ENCODE measurements around the gene SLC4A4. TPM values are rescaled to one million over a fixed set of nuclear protein-coding genes. Genes with fewer than 3 reads are reported as not detected.

Gene SLC4A4
- total RNA-seq, 2 donors from 2014 or later: 48.3 to 89.2 TPM

GRCh38 chr4:71411981-71412380 lies 73.2 kb downstream of the SLC4A4 start:
- no peak for TF ChIP-seq POLR2AphosphoS5 (IDR thresholded peaks at IDR 0.05)
- H3K27me3 ChIP-seq (replicated peaks; ENCODE audit: insufficient read depth): no peaks in the 10 kb centered on the region
- no peak for DNase-seq (ENCODE audit: low spot score)
- intact Hi-C loops (cut with DNase I): no loop called here
- H3K27ac ChIP-seq: no peak overlapping the region
- no peaks in the 10 kb centered on the region for H3K9me3 ChIP-seq
- WGBS: 45% methylated on average over 2 of the region's 2 CpGs
- H3K36me3 ChIP-seq: no peaks in the 10 kb centered on the region
- H3K4me1 ChIP-seq (replicated peaks): no peaks in the 10 kb centered on the region
- H3K4me3 ChIP-seq: no peak overlapping the region

- no peak overlapping the region for H3K4me3 ChIP-seq
- no peak for DNase-seq (ENCODE audit: low spot score)
- H3K36me3 ChIP-seq: no peaks in the 10 kb centered on the region
- no peaks in the 10 kb centered on the region for H3K27me3 ChIP-seq (replicated peaks; ENCODE audit: insufficient read depth)
- WGBS: 95% methylated on average over 2 of the region's 2 CpGs
- H3K27ac ChIP-seq: no peak overlapping the region
- H3K4me1 ChIP-seq (replicated peaks): no peaks in the 10 kb centered on the region
- intact Hi-C loops (cut with DNase I): no loop called here
- TF ChIP-seq CTCF (IDR thresholded peaks at IDR 0.05) (no peak), POLR2A (IDR thresholded peaks at IDR 0.05) (no peak), POLR2AphosphoS5 (IDR thresholded peaks at IDR 0.05) (no peak)
- no peaks in the 10 kb centered on the region for H3K9me3 ChIP-seq
These were observed 76.7 kb downstream of the SLC4A4 start for GRCh38 chr4:71415491-71415890.

GRCh38 chr4:71417150-71417549 lies 78.3 kb downstream of the SLC4A4 start:
- Histone ChIP-seq H3K27ac (no peak overlapping the region), H3K36me3 (no peaks in the 10 kb centered on the region), H3K9me3 (no peaks in the 10 kb centered on the region), H3K27me3 (replicated peaks; ENCODE audit: insufficient read depth) (no peaks in the 10 kb centered on the region), H3K4me3 (no peak overlapping the region), H3K4me1 (replicated peaks) (no peaks in the 10 kb centered on the region)
- intact Hi-C loops (cut with DNase I): no loop called here
- DNase-seq (ENCODE audit: low spot score): no peak
- TF ChIP-seq POLR2AphosphoS5 (IDR thresholded peaks at IDR 0.05): no peak
- no peak for TF ChIP-seq CTCF (IDR thresholded peaks at IDR 0.05)
- no peak for TF ChIP-seq POLR2A (IDR thresholded peaks at IDR 0.05)

GRCh38 chr4:71426381-71427042 lies 87.7 kb downstream of the SLC4A4 start:
- Histone ChIP-seq H3K36me3 (no peaks in the 10 kb centered on the region), H3K4me3 (no peak overlapping the region), H3K27me3 (replicated peaks; ENCODE audit: insufficient read depth) (no peaks in the 10 kb centered on the region), H3K9me3 (no peaks in the 10 kb centered on the region), H3K27ac (no peak overlapping the region), H3K4me1 (replicated peaks) (no peaks in the 10 kb centered on the region)
- DNase-seq (ENCODE audit: low spot score): no peak
- 91% methylated on average over 2 of the region's 2 CpGs for WGBS
- TF ChIP-seq CTCF (IDR thresholded peaks at IDR 0.05) (no peak), POLR2AphosphoS5 (IDR thresholded peaks at IDR 0.05) (no peak), POLR2A (IDR thresholded peaks at IDR 0.05) (no peak)
- intact Hi-C loops (cut with DNase I): no loop called here

GRCh38 chr4:71429106-71429505 lies 90.3 kb downstream of the SLC4A4 start:
- intact Hi-C loops (cut with DNase I): no loop called here

GRCh38 chr4:71429962-71430361 lies 91.1 kb downstream of the SLC4A4 start:
- Histone ChIP-seq H3K36me3 (no peaks in the 10 kb centered on the region), H3K27ac (no peak overlapping the region), H3K4me3 (no peak overlapping the region), H3K4me1 (replicated peaks) (no peaks in the 10 kb centered on the region), H3K9me3 (no peaks in the 10 kb centered on the region), H3K27me3 (replicated peaks; ENCODE audit: insufficient read depth) (no peaks in the 10 kb centered on the region)
- DNase-seq (ENCODE audit: low spot score): no peak
- no peak for TF ChIP-seq CTCF (IDR thresholded peaks at IDR 0.05)
- no peak for TF ChIP-seq POLR2A (IDR thresholded peaks at IDR 0.05)
- no peak for TF ChIP-seq POLR2AphosphoS5 (IDR thresholded peaks at IDR 0.05)
- intact Hi-C loops (cut with DNase I): no loop called here

More at GRCh38 chr4:71429106-71429505, 90.3 kb downstream of the SLC4A4 start:
- H3K9me3 ChIP-seq: no peaks in the 10 kb centered on the region
- no peak overlapping the region for H3K27ac ChIP-seq
- no peaks in the 10 kb centered on the region for H3K4me1 ChIP-seq (replicated peaks)
- no peak for DNase-seq (ENCODE audit: low spot score)
- WGBS: 97% methylated on average over 2 of the region's 2 CpGs
- H3K4me3 ChIP-seq: no peak overlapping the region
- no peaks in the 10 kb centered on the region for H3K36me3 ChIP-seq
- no peaks in the 10 kb centered on the region for H3K27me3 ChIP-seq (replicated peaks; ENCODE audit: insufficient read depth)
- no peak for TF ChIP-seq POLR2AphosphoS5 (IDR thresholded peaks at IDR 0.05)
